SK-N-SH (cell line): ENCODE data around the gene GAP43. TPM values are rescaled to one million over a fixed set of nuclear protein-coding genes. Genes with fewer than 3 reads are reported as not detected.

Experiments used
- CTCF ChIA-PET: fragments of 300-600, 350-600 bp; formaldehyde crosslinking; extraction: SDS; loops from one replicate; lab custom pipeline; 2021; lab: Yijun Ruan, JAX
- POLR2A ChIA-PET: fragments of 350-600 bp; sonication (Branson Sonifier 250); formaldehyde crosslinking; extraction: SDS; loops from one replicate; lab custom pipeline; 2020; ENCODE audit warnings: antibody characterized with exemption, inconsistent platforms; lab: Yijun Ruan, JAX
- DNase-seq: peaks from one replicate; pipeline ENCODE4 v3.0.0; 2012
- H2AFZ ChIP-seq: fragments of 200-600 bp; sonication (generic); 2 replicates; pipeline ENCODE4 v1.8.1; 2016; ENCODE audit warnings: antibody characterized with exemption, mild to moderate bottlenecking, low read depth
- H3F3A ChIP-seq: fragments of 200-600 bp; sonication (generic); replicated peaks from 2 replicates; pipeline ENCODE3; 2016; ENCODE audit warnings: antibody characterized with exemption, mild to moderate bottlenecking; ENCODE audit not compliant: insufficient read depth
- H3K27ac ChIP-seq, 2 experiments: fragments of 200-500 bp in 1 of 2; fragments of 200-600 bp in 1 of 2; sonication (Bioruptor generic) in 1 of 2; sonication (generic), shearing (Covaris generic) in 1 of 2; 2 replicates each; pipeline versions ENCODE4 v1.5.1 to v1.6.1; 2014 to 2016; ENCODE audit warnings: low read depth in 2 of 2, inconsistent platforms in 1 of 2, low read length in 1 of 2, mild to moderate bottlenecking in 1 of 2, mixed read lengths in 1 of 2
- H3K27me3 ChIP-seq: fragments of 200-600 bp; sonication (generic), shearing (Covaris generic); 2 replicates; pipeline ENCODE4 v1.6.1; 2016; ENCODE audit warnings: mixed run types; ENCODE audit not compliant: insufficient read depth
- H3K36me3 ChIP-seq, 2 experiments: fragments of 200-500 bp in 1 of 2; fragments of 200-600 bp in 1 of 2; sonication (Bioruptor generic) in 1 of 2; sonication (generic) in 1 of 2; replicated peaks in 1 of 2; 2 replicates each; pipeline versions ENCODE3 to v1.5.1; 2014 to 2016; ENCODE audit warnings: low read length in 1 of 2, mild to moderate bottlenecking in 1 of 2; ENCODE audit not compliant: insufficient read depth in 2 of 2, control insufficient read depth in 1 of 2
- H3K4me1 ChIP-seq, 2 experiments: fragments of 200-500 bp in 1 of 2; fragments of 200-600 bp in 1 of 2; sonication (Bioruptor generic) in 1 of 2; sonication (generic), shearing (Covaris generic) in 1 of 2; 2 replicates each; pipeline versions ENCODE4 v1.5.1 to v1.6.1; 2014 to 2016; ENCODE audit warnings: low read depth in 1 of 2, low read length in 1 of 2, mixed run types in 1 of 2; ENCODE audit not compliant: insufficient read depth in 2 of 2, control insufficient read depth in 1 of 2
- H3K4me2 ChIP-seq: fragments of 200-600 bp; sonication (generic), shearing (Covaris generic); 2 replicates; pipeline ENCODE4 v1.6.1; 2017; ENCODE audit warnings: mixed run types
- H3K4me3 ChIP-seq, 2 experiments: fragments of 200-500 bp in 1 of 2; fragments of 200-600 bp in 1 of 2; sonication (Bioruptor generic) in 1 of 2; sonication (generic), shearing (Covaris generic) in 1 of 2; 2 replicates each; pipeline versions ENCODE4 v1.5.1 to v1.8.1; 2014 to 2016; ENCODE audit warnings: low read depth in 2 of 2, inconsistent platforms in 1 of 2, low read length in 1 of 2, mild to moderate bottlenecking in 1 of 2, mixed read lengths in 1 of 2, moderate library complexity in 1 of 2
- H3K79me2 ChIP-seq: fragments of 200-600 bp; sonication (generic); 2 replicates; pipeline ENCODE4 v1.8.1; 2017; ENCODE audit warnings: mild to moderate bottlenecking; ENCODE audit not compliant: insufficient read depth
- H3K9ac ChIP-seq: fragments of 200-600 bp; sonication (generic); 2 replicates; pipeline ENCODE4 v1.6.1; 2017; ENCODE audit warnings: mixed run types
- H3K9me2 ChIP-seq: fragments of 200-600 bp; sonication (generic); 2 replicates; pipeline ENCODE4 v1.6.1; 2017; ENCODE audit warnings: mixed run types
- H3K9me3 ChIP-seq: fragments of 200-600 bp; sonication (generic); 2 replicates; pipeline ENCODE4 v1.6.1; 2017; ENCODE audit warnings: mixed run types, mild to moderate bottlenecking, moderate library complexity
- H4K20me1 ChIP-seq: fragments of 200-600 bp; sonication (generic); 2 replicates; pipeline ENCODE4 v1.6.1; 2017; ENCODE audit warnings: mild to moderate bottlenecking, mixed run types; ENCODE audit not compliant: insufficient read depth
- CTCF ChIP-seq: fragments of 200-600 bp; sonication (generic); IDR thresholded peaks from 2 replicates; pipeline ENCODE4 v1.6.1; 2017; ENCODE audit warnings: antibody characterized with exemption, mild to moderate bottlenecking, moderate library complexity
- ELF1 ChIP-seq: IDR thresholded peaks from 2 replicates; pipeline ENCODE4 v1.4.0; 2012
- GABPA ChIP-seq: IDR thresholded peaks from 2 replicates; pipeline ENCODE4 v1.4.0; 2012; ENCODE audit warnings: low read depth, mild to moderate bottlenecking
- GATA2 ChIP-seq: sonication (generic); formaldehyde crosslinking; IDR thresholded peaks from 2 replicates; pipeline ENCODE4 v1.5.0; 2020; ENCODE audit warnings: mild to moderate bottlenecking, missing genetic modification reagents
- IRF3 ChIP-seq: fragments of 150-350 bp; IDR thresholded peaks from 2 replicates; pipeline ENCODE4 v1.6.1; 2016; ENCODE audit warnings: mild to moderate bottlenecking, low read depth, low read length
- JUND ChIP-seq: IDR thresholded peaks from 2 replicates; pipeline ENCODE4 v1.4.0; 2012
- MAX ChIP-seq: IDR thresholded peaks from 2 replicates; pipeline ENCODE4 v1.4.0; 2012; ENCODE audit warnings: low read depth
- MEF2A ChIP-seq: IDR thresholded peaks from 2 replicates; pipeline ENCODE4 v1.4.0; 2012; ENCODE audit warnings: low read depth, borderline replicate concordance
- NFIC ChIP-seq: IDR thresholded peaks from 2 replicates; pipeline ENCODE4 v1.4.0; 2012; ENCODE audit warnings: borderline replicate concordance
- NRF1 ChIP-seq: IDR thresholded peaks from 2 replicates; pipeline ENCODE4 v1.6.1; 2012; ENCODE audit warnings: low read depth, mild to moderate bottlenecking, low read length
- RAD21 ChIP-seq: IDR thresholded peaks from 2 replicates; pipeline ENCODE4 v1.6.1; 2012; ENCODE audit warnings: mild to moderate bottlenecking, low read length
- RFX5 ChIP-seq: IDR thresholded peaks from 2 replicates; pipeline ENCODE4 v1.6.1; 2012; ENCODE audit warnings: mild to moderate bottlenecking, improper control_type of control experiment, low read length
- SIN3A ChIP-seq: IDR thresholded peaks from 2 replicates; pipeline ENCODE4 v1.6.1; 2012; ENCODE audit warnings: low read depth, mild to moderate bottlenecking, low read length, moderate library complexity, borderline replicate concordance
- SMC3 ChIP-seq: IDR thresholded peaks from 2 replicates; pipeline ENCODE4 v1.6.1; 2012; ENCODE audit warnings: low read depth, low read length, improper control_type of control experiment
- TAF1 ChIP-seq: IDR thresholded peaks from 2 replicates; pipeline ENCODE4 v1.6.1; 2012; ENCODE audit warnings: low read depth, mild to moderate bottlenecking, low read length, moderate library complexity, borderline replicate concordance
- TCF12 ChIP-seq: IDR thresholded peaks from 2 replicates; pipeline ENCODE4 v1.4.0; 2012
- TEAD4 ChIP-seq: IDR thresholded peaks from 2 replicates; pipeline ENCODE4 v1.4.0; 2012; ENCODE audit warnings: mild to moderate bottlenecking, borderline replicate concordance; ENCODE audit not compliant: insufficient read depth
- USF2 ChIP-seq: fragments of 150-350 bp; IDR thresholded peaks from 2 replicates; pipeline ENCODE4 v1.6.1; 2017; ENCODE audit warnings: antibody characterized with exemption, low read length, low read depth, borderline replicate concordance
- ZBTB33 ChIP-seq: IDR thresholded peaks from 2 replicates; pipeline ENCODE4 v1.4.0; 2012; ENCODE audit warnings: low read depth, borderline replicate concordance
- WGBS: methylation state at CpG from one replicate; pipeline ENCODE4 v1.1.6; 2017; ENCODE audit warnings: low lambda C conversion rate; 5-methylcytosine and 5-hydroxymethylcytosine counted together
- polyA plus RNA-seq, 3 experiments: library from polyadenylated mRNA; depleted of rRNA; stranded (reverse); fragments of >200 nt; gene quantifications; 2 replicates each; pipeline ENCODE4 v1.2.3, GENCODE V29; 2012
- TF ChIP-seq, protein P1 (sequence below): IDR thresholded peaks from 2 replicates; pipeline ENCODE4 v1.6.1; 2012; ENCODE audit warnings: mild to moderate bottlenecking, low read depth, low read length, moderate library complexity

GAP43 gene
- polyA plus RNA-seq, 1 of the 3 experiments (the other 2 are of a cell fraction): 14.0 TPM

DNA sequence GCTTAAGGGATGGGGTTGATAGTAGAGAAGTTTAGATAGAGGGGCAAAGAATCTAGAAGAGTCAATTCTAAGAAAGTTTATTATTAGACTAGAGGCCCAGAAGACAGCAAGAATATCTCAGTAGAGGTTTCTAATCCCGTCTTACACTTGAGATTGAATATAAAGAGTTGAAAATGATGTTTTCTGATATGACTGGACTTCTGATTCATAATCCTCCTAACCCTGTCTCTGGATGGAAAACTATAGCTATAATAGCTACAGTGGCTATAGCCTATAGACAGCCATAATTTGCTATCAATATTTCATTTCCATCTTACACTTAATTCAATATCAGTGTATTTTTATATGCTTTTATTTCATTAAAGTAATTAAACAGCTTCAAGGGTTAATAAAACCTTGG is 60.0 kb downstream of the GAP43 start:
- TF ChIP-seq NFIC (no peak), RFX5 (no peak), MAX (no peak), IRF3 (no peak), RAD21 (no peak), GABPA (no peak), JUND (no peak), SMC3 (no peak), NRF1 (no peak), TCF12 (no peak)
- Histone ChIP-seq H3K9ac (no peak overlapping the region), H3K9me2 (no peaks in the 10 kb centered on the region), H3K27ac (no peak overlapping the region), H3K9me3 (no peaks in the 10 kb centered on the region), H3K36me3 (no peaks in the 10 kb centered on the region), H4K20me1 (no peaks in the 10 kb centered on the region), H3F3A (no peaks in the 10 kb centered on the region), H3K79me2 (no peaks in the 10 kb centered on the region), H3K4me2 (no peak overlapping the region), H3K4me1 (no peaks in the 10 kb centered on the region), H2AFZ (no peak overlapping the region), H3K4me3 (no peak overlapping the region), H3K27me3 (no peaks in the 10 kb centered on the region)
- WGBS: 80% methylated on average over 1 of the region's 1 CpG
- no peak for DNase-seq
- POLR2A ChIA-PET: no interaction called here
- CTCF ChIA-PET: interaction anchor here (1.0 to 2.3 kb wide), 2 partner anchors 10 to 11 kb away, joined by 3 to 8 read pairs; no protein-coding TSS in a partner anchor

DNA sequence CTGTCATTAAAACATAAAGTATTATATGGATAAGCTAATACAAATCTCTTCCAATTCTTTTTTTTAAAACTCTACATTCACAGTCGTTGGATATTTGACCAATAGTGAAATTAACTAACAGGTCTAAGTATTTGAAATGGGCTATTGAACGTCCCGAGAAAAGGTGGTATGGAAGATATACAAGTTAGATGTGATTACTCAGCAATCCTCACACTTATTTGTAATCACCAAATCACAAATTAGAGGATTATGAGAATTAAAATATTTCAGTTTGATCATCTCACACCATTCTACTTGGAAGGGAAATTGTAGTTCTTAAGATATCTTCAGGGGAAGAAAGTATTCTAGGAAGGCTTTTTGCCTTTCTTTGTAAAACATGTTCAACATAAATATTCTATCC is 60.5 kb downstream of the GAP43 start:
- Histone ChIP-seq H2AFZ (no peak overlapping the region), H3K36me3 (no peaks in the 10 kb centered on the region), H3K27me3 (no peaks in the 10 kb centered on the region), H4K20me1 (no peaks in the 10 kb centered on the region), H3F3A (no peaks in the 10 kb centered on the region), H3K4me3 (no peak overlapping the region), H3K9me3 (no peaks in the 10 kb centered on the region), H3K9me2 (no peaks in the 10 kb centered on the region), H3K79me2 (no peaks in the 10 kb centered on the region), H3K9ac (no peak overlapping the region), H3K4me1 (no peaks in the 10 kb centered on the region), H3K27ac (no peak overlapping the region), H3K4me2 (no peak overlapping the region)
- 79% methylated on average over 3 of the region's 3 CpGs for WGBS
- DNase-seq: no peak
- ChIA-PET CTCF (interaction anchor here (1.0 kb wide), 1 partner anchor 9 kb away, joined by 3 read pairs; no protein-coding TSS in a partner anchor), POLR2A (no interaction called here)
- TF ChIP-seq USF2 (no peak), NRF1 (no peak), MEF2A (no peak), SMC3 (no peak), ELF1 (no peak), SIN3A (no peak), GATA2 (CRISPR knock-in tag) (no peak), JUND (no peak), CTCF (no peak), TEAD4 (no peak), ZBTB33 (no peak), TAF1 (no peak)
- TF ChIP-seq, protein P1, sequence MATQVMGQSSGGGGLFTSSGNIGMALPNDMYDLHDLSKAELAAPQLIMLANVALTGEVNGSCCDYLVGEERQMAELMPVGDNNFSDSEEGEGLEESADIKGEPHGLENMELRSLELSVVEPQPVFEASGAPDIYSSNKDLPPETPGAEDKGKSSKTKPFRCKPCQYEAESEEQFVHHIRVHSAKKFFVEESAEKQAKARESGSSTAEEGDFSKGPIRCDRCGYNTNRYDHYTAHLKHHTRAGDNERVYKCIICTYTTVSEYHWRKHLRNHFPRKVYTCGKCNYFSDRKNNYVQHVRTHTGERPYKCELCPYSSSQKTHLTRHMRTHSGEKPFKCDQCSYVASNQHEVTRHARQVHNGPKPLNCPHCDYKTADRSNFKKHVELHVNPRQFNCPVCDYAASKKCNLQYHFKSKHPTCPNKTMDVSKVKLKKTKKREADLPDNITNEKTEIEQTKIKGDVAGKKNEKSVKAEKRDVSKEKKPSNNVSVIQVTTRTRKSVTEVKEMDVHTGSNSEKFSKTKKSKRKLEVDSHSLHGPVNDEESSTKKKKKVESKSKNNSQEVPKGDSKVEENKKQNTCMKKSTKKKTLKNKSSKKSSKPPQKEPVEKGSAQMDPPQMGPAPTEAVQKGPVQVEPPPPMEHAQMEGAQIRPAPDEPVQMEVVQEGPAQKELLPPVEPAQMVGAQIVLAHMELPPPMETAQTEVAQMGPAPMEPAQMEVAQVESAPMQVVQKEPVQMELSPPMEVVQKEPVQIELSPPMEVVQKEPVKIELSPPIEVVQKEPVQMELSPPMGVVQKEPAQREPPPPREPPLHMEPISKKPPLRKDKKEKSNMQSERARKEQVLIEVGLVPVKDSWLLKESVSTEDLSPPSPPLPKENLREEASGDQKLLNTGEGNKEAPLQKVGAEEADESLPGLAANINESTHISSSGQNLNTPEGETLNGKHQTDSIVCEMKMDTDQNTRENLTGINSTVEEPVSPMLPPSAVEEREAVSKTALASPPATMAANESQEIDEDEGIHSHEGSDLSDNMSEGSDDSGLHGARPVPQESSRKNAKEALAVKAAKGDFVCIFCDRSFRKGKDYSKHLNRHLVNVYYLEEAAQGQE: no peak
